ENCODE results near the gene EFNA3. TPM values are rescaled to one million over a fixed set of nuclear protein-coding genes. Genes with fewer than 3 reads are reported as not detected.

EFNA3 gene
- total RNA-seq, 1 donor from 2014 or later = 1.1 TPM

DNA sequence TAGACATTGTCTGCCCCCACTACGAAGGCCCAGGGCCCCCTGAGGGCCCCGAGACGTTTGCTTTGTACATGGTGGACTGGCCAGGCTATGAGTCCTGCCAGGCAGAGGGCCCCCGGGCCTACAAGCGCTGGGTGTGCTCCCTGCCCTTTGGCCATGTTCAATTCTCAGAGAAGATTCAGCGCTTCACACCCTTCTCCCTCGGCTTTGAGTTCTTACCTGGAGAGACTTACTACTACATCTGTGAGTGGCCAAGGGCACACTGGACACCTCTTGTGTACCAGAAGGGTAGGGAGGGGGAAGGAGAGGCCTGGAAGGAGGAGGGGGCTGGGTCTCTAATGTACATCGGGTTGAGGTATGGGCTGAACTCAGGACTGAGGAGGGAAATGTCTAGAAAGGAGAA, 11.9 kb upstream of the EFNA3 start:
- no peak for DNase-seq (ENCODE audit: low spot score)

- DNase-seq (ENCODE audit: low spot score) = no peak
Measured at GRCh38 chr1:155068599-155068998, 10.0 kb upstream of the EFNA3 start.

GRCh38 chr1:155069551-155070157, 9.0 kb upstream of the EFNA3 start:
- DNase-seq (ENCODE audit: low spot score) = no peak

- no peak for DNase-seq (ENCODE audit: low spot score)
Measured at GRCh38 chr1:155070158-155070621, 8.4 kb upstream of the EFNA3 start.

GRCh38 chr1:155070721-155071569, 7.7 kb upstream of the EFNA3 start:
- no peak for DNase-seq (ENCODE audit: low spot score)

DNA sequence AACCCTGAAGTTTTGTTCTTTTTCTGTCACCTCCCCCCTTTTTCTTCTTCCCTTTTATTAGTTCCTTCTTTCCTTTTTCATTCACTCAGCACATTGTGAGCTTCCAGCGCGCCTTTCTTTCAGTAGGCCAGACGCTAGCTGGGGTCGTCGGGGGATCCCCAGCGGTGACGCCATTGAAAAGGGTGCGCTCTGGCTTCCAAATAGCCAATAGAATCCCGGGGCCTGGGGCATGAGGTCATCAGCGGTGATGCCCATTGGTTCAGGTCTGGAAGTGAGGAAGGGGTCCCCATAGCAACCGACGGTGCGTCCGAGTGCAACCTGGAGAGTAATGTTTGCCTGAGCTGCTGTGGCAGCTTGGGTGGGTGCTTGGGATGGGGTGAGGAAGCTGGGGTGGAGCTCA, 6.9 kb upstream of the EFNA3 start:
- no peak for DNase-seq (ENCODE audit: low spot score)

DNA sequence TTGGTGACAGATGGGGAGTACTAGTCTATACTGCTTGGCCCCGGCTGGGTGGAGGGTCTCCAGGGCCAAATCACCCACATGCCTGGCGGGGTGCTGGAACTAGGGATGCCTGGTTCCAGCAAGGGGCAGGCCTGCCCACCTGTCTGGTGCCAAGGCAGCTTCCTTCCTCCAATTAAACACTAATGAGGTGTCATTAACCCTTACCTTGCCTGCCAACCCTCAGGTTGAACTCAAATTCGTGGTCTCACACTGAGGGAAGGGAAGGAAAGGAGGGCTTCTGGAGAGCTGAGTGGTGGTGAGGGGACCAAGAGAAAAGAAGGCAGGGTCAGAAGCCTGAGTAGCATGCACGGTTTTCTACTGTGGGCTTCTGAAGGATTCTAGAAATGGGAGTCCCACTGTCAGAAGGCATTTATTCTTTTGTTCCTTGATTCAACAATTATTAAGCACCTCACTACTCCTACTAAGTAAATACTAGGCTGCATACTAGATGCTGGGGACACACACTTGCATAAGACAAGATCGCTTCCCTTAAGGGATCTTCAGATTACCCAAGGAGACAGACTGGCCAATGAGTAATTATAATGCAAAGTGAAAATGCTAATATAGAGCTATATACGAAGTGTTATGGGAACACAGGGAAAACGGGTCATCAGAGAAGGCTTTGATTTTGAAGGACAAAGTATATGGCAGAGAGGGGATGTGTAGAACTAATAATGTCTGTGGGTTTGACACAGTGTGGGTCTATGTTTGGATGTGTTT, 5.9 kb upstream of the EFNA3 start:
- no peak for DNase-seq (ENCODE audit: low spot score)

DNA sequence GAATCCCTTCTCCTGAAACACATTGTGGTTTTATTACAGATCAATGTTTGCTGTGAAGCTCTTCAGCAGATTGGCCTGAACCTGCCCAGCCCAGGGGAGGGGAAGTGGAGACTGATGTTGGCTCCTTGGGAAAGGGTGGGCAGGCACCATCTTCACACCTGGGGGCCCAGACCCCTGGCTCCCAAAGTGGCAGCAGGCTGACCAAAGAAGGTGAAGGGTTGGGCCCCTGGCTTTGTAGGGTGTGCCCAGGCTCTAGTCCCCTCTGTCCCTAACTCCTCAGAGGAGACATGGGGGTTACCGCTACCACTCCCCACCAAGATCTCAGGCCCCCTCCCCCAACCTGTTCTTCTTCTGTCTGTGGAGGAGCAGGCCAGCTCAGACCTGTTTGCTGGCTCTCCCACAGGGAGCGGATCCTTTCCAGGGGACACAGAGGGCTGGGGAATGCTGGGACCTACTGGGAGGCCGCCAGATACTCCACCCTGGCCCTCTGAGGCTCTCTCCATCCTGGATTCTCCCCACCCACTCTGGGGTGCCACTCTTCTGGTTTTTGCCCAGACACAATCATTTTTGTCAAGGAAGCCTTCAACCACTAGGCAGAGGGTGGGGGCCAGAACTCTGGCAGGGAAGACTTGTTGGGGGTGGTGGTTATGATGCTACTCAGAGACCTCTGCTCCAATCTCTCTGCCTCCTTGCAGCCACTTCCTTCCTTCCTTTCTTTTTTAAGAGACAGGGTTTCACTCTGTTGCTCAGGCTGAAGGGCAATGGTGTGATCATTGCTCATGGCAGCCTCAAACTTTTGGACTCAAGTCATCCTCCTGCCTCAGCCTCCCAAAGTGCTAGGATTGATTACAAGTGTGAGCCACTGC, 5.0 kb upstream of the EFNA3 start:
- DNase-seq (ENCODE audit: low spot score) = no peak

DNA sequence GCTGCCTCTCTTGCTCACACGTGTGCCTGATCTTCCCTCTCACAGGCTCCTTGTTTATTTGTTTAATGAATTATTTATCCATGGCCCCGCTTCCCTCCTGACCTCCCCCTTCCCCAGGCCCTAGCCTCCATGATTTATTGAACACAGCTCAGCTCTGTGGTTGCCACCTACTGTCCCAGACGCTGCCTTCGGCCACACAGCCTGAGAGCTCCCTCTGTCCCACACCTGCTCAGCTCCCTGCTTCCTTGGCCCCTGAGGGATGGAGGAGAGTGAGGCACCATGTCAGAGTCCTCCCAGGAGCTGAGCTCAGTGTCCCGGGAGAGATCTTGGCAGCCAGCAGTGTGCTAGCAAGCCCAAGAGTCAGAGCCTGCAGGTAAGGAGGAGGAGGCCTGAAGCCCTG, 3.1 kb upstream of the EFNA3 start:
- DNase-seq (ENCODE audit: low spot score) = no peak

DNA sequence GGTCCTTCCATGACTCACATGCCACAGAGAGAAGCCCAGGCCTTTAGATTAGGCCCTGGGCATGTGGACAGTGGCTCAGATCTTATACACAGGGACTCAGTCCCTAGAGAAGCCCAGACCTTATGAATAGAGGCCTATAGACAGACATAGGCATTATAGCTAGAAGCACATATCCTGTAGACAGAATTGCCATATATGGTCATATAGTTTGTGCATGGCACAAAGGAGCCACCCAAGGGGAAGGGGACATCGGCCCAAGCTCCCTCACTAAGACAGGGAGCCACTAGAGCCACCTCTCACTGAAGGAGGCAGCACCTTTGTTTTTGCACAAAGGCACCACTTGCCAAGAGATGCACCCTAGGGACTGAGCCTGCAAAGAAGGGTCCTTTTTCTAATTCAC, 2.3 kb upstream of the EFNA3 start:
- DNase-seq (ENCODE audit: low spot score) = no peak

DNA sequence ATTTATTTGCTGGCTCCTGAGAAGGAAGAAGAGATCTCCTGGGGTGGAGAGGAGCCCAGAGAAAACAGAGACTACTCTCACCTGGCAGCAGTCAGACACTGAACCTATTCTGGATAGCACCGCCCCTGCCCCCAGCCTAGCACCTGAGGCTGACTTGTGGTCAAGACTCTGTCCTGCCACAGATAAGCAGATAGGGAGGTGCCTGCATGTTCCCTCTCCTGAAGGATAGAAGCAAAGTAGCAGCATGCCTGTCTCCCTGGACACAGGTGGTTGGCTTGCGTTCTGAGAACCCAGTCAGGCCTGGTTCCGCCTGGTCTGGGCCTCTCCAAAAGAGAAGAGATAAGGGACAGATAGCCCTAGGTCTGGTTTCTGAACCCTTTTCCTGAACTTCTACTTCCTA, 1.3 kb upstream of the EFNA3 start:
- DNase-seq (ENCODE audit: low spot score) = no peak

DNA sequence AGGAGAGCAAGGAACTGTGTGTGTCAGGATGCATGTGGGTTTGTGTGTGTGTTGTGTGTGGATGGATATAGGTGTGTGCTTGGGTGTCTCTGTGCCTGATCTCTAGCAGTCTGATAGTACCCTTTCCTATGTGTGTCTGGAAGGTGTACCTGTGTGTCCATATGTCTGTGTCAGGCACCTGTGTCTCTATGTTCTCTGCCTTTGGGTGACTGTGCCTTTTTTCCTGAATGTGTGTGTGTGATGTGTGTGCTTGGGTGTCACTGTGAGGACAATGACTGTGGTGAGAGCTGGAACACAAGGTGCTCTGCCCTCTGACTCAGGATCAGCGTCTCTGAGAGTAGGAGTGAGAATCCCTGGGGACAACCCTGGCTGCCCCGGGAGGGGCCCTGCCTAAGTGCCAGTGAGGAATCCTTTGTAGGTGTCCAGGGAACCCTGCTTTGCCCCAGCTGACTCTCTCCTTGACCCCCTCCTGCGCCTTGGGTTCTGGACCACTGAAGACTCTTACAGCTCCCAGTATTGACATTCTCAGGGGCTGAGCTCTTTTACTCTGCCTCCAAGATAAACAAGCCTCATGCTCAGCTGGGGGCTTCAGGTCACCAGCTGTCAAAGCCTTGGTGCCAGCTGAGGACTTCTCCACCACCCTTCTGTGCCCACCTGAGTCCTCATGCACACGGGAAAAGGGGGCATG, 735 bp upstream of the EFNA3 start:
- DNase-seq (ENCODE audit: low spot score) = no peak

GRCh38 chr1:155079210-155079486, 511 bp downstream of the EFNA3 start:
- no peak for DNase-seq (ENCODE audit: low spot score)

DNA sequence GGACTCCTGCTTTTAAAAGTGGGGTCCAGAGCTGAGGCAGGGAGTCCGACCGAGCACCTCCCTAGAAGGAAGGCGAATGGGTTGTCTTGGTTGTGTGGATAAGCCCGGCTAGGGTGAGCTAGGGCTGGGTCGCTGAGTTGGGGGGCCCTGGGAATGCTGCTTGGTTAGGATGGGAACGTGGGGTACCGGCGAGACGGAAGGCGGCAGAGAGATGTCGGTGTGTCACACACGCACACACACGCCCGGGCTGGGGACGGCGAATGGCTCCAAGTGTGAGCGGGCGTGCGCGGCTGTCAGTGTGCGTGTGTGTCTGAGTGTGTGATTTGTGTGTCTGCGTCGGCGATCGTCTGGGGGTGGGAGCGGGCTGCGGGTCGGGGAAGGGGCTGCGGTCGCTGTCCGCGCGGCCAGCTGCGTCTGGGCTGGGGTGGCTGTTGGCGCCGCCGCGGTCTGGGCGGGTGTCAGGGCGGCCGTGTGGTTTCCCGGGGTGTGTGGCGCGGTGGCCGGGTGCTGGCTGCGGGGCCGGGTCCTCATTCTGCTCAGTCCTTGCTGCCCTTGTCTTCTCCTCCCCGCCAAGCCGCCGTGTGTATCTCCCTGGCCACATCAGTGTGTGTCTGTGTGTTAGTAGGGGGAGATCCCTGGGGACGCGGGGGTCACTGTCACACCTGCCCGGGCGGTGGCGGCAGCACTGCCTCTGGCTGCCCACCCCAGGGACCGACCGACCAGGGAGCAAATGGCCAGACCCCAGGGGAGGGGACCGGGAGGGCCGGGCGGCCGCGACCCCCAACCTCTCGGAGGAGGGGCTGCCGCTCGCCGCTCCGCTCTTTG, 1.1 kb downstream of the EFNA3 start:
- DNase-seq (ENCODE audit: low spot score) = no peak

DNA sequence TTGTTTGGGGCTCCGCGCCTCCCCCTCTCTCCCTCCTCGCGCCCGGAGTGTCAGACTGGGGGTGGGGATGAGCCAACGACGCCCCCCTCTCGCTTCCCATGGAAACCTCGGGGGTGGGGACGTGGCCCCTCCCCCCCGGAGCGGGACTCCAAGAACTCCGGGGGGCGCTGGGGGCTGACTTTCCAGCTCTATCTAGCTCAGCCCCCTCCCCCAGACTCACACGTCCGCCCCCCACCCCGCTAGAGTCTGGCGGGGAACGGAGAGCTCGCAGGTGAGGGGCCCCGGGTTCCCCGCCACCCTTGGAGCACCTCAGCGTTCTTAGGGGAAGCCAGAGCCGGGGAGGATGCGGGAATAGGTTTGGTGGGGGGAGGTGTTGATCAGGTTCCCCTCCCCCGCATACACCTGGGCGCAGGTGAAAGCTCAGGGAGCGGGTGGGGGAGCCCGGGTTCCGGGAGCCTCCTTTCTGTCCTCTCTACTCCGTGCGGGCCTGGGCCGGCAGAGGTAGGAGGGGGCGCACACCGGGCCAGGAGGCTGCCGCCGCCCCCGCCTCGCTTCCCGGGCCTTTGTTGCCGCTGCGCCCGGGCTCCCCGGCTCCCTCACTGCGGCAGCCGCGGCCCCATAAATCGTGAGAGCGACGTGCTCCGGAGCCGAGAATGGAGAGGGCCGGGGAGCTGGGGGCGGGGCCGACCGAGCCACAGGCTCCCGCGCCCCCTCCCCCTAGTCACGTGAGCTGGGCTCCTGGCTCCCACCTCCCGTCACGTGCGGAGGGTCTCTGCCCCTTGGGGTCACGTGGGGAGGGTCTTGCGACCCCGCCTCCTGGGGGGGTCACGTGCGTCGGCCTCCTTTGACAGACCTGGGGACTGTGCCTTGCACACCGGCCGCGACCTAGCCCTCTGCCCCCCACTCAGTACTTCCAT, 1.9 kb downstream of the EFNA3 start:
- no peak for DNase-seq (ENCODE audit: low spot score)

DNA sequence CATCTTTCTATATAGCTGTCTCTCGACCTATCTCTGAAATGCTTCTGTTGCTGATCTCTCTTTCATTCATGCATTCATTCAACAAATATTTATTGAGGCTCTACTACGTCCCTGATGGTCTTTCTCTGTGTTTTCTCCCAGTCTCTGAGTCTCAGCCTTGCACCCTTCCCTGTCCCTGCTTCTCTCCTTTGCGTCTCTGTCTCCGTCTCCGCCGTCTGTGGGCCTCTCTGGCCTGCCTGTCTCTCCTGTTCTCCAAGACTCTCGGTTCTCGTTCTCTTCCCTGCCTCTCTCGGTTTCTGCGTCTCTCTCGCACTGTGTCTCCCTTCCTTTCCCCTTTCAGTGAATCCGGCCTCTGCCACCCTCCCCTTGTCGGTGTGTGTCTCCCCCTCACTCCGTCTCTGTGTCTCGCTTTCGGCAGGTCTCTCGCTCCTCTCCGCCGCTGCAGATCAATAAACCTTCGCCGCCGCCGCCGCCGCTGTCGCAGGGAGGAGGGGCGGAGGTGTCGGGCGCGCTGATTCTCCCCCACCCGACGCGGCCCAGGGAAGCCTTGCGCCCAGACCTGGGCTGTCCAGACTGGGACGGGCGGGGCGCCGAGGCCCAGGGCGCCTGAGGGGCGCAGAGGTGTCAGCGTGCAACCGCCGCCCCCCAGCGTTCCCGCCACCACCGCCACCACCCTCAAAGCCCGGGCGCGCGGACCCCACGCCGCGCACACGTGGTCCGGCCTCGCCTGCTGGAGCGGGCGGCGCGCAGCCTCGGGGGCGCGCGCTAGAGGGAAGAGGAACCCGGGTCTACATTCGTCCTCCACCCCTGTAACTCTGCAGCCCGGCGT, 3.0 kb downstream of the EFNA3 start:
- no peak for DNase-seq (ENCODE audit: low spot score)

GRCh38 chr1:155082301-155083051, 3.8 kb downstream of the EFNA3 start:
- no peak for DNase-seq (ENCODE audit: low spot score)

DNA sequence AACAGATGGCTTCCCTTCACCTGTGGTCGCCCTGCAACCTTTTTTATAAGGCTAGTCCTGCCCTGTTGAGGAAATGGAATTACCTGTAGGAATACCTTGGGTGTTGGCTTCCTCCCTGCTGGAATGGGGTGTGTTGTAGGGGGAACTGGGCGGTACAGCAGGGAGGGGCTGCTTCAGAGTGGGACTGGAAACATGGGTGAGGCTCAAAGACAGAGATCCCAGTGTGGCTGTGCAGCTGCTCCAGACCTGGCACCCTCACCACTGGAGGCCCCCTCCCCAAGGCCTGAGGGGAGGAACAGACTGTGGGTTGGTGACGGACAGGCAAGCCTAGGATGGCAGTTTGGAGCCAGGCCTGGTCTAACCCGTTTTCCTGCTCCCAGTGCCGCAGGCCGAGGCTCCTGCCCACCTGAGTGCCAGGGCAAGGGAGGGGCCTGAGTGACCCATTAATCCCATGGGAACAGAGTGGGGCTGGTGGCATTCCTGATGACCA, 4.5 kb downstream of the EFNA3 start:
- no peak for DNase-seq (ENCODE audit: low spot score)

All from ureter (tissue), 1 donor.